ENCODE data around the gene LTF.

LTF gene

GRCh38 chr3:46470831-46471230 lies 6.1 kb upstream of the LTF start:
- in situ Hi-C loops (cut with MboI; ENCODE audit: low sequenced_read_pairs): no loop called here

GRCh38 chr3:46469680-46470357 lies 5.1 kb upstream of the LTF start:
- in situ Hi-C loops (cut with MboI; ENCODE audit: low sequenced_read_pairs): no loop called here

GRCh38 chr3:46468753-46469600 lies 4.3 kb upstream of the LTF start:
- in situ Hi-C loops (cut with MboI; ENCODE audit: low sequenced_read_pairs): no loop called here

- in situ Hi-C loops (cut with MboI; ENCODE audit: low sequenced_read_pairs): no loop called here
Measured at GRCh38 chr3:46467562-46467961, 2.9 kb upstream of the LTF start.

- in situ Hi-C loops (cut with MboI; ENCODE audit: low sequenced_read_pairs): no loop called here
Measured at GRCh38 chr3:46466871-46467403, 2.2 kb upstream of the LTF start.

GRCh38 chr3:46466273-46466672 lies 1.6 kb upstream of the LTF start:
- in situ Hi-C loops (cut with MboI; ENCODE audit: low sequenced_read_pairs): no loop called here

GRCh38 chr3:46465196-46465520 lies 453 bp upstream of the LTF start:
- in situ Hi-C loops (cut with MboI; ENCODE audit: low sequenced_read_pairs): no loop called here

- in situ Hi-C loops (cut with MboI; ENCODE audit: low sequenced_read_pairs): no loop called here
Measured at GRCh38 chr3:46463868-46464241, 850 bp downstream of the LTF start.

- in situ Hi-C loops (cut with MboI; ENCODE audit: low sequenced_read_pairs): no loop called here
Measured at GRCh38 chr3:46463120-46463867, 1.4 kb downstream of the LTF start.

GRCh38 chr3:46462511-46462910 lies 2.2 kb downstream of the LTF start:
- in situ Hi-C loops (cut with MboI; ENCODE audit: low sequenced_read_pairs): no loop called here

GRCh38 chr3:46462111-46462510 lies 2.6 kb downstream of the LTF start:
- in situ Hi-C loops (cut with MboI; ENCODE audit: low sequenced_read_pairs): no loop called here

GRCh38 chr3:46460051-46460450 lies 4.7 kb downstream of the LTF start:
- in situ Hi-C loops (cut with MboI; ENCODE audit: low sequenced_read_pairs): no loop called here

GRCh38 chr3:46456118-46456517 lies 8.6 kb downstream of the LTF start:
- in situ Hi-C loops (cut with MboI; ENCODE audit: low sequenced_read_pairs): no loop called here

- in situ Hi-C loops (cut with MboI; ENCODE audit: low sequenced_read_pairs): no loop called here
Measured at GRCh38 chr3:46455231-46456115, 9.2 kb downstream of the LTF start.

GRCh38 chr3:46454606-46455005 lies 10.1 kb downstream of the LTF start:
- in situ Hi-C loops (cut with MboI; ENCODE audit: low sequenced_read_pairs): no loop called here

- in situ Hi-C loops (cut with MboI; ENCODE audit: low sequenced_read_pairs): no loop called here
Measured at GRCh38 chr3:46454209-46454595, 10.5 kb downstream of the LTF start.

- in situ Hi-C loops (cut with MboI; ENCODE audit: low sequenced_read_pairs): no loop called here
Measured at GRCh38 chr3:46453526-46454208, 11.0 kb downstream of the LTF start.

- in situ Hi-C loops (cut with MboI; ENCODE audit: low sequenced_read_pairs): no loop called here
Measured at GRCh38 chr3:46449755-46450552, 14.8 kb downstream of the LTF start.

- in situ Hi-C loops (cut with MboI; ENCODE audit: low sequenced_read_pairs): no loop called here
Measured at GRCh38 chr3:46448721-46449120, 16.0 kb downstream of the LTF start.
